Lower leg skin (tissue), 3 donors: ENCODE results near the gene ARID5A.

Source experiments
- CTCF ChIP-seq, 3 donors: fragments of 450-650 bp; IDR thresholded peaks; one replicate each; pipeline ENCODE4 v1.5.1; 2016; ENCODE audit warnings: antibody characterized with exemption in 3 of 3, mild to moderate bottlenecking in 3 of 3, moderate library complexity in 2 of 3
- POLR2A ChIP-seq, 2 donors: fragments of 450-650 bp; IDR thresholded peaks; one replicate each; pipeline ENCODE4 v1.6.1; 2016 to 2017; ENCODE audit warnings: antibody characterized with exemption in 2 of 2, mild to moderate bottlenecking in 1 of 2, moderate library complexity in 1 of 2

- TF ChIP-seq CTCF (IDR thresholded peaks at IDR 0.05): no peak
- no peak for TF ChIP-seq POLR2A (IDR thresholded peaks at IDR 0.05)
Observed at GRCh38 chr2:96530144-96530430, 6.5 kb upstream of the ARID5A start.
